Aorta (tissue), 5 donors: ENCODE results near the gene ZIC5. TPM values are rescaled to one million over a fixed set of nuclear protein-coding genes. Genes with fewer than 3 reads are reported as not detected.
"Not testable (repeated sequence)": the region's sequence is repeated elsewhere in the genome, so short reads cannot be mapped to it uniquely, and the experiment has no call there.

Source experiments
- ATAC-seq: fragments of 200-7000 bp; cut with Tn5 transposase; one replicate; pipeline ENCODE4 v1.9.1; 2022; ENCODE audit warnings: moderate library complexity; ENCODE audit not compliant: low FRiP score
- DNase-seq, 2 donors: peaks; one replicate each; pipeline ENCODE4 v3.0.0-alpha.2; 2020
- H3K27ac ChIP-seq, 2 donors: one replicate each; pipeline ENCODE4 v1.5.1; 2013; ENCODE audit warnings: low read length in 2 of 2, mild to moderate bottlenecking in 2 of 2, moderate library complexity in 2 of 2, control low read depth in 1 of 2, inconsistent platforms in 1 of 2, low read depth in 1 of 2
- H3K27me3 ChIP-seq, 2 donors: one replicate each; pipeline ENCODE4 v1.6.1; 2013; ENCODE audit warnings: control low read depth in 1 of 2, low read length in 1 of 2, mild to moderate bottlenecking in 1 of 2, moderate library complexity in 1 of 2; ENCODE audit not compliant: insufficient read depth in 2 of 2, control insufficient read depth in 1 of 2
- H3K36me3 ChIP-seq, 2 donors: one replicate each; pipeline ENCODE4 v1.6.1; 2013; ENCODE audit warnings: control low read depth in 1 of 2, low read length in 1 of 2, mild to moderate bottlenecking in 1 of 2; ENCODE audit not compliant: insufficient read depth in 2 of 2, control insufficient read depth in 1 of 2
- H3K4me1 ChIP-seq, 2 donors: one replicate each; pipeline ENCODE4 v1.6.1; 2013; ENCODE audit warnings: low read length in 2 of 2, control low read depth in 1 of 2, mild to moderate bottlenecking in 1 of 2, moderate library complexity in 1 of 2; ENCODE audit not compliant: insufficient read depth in 2 of 2, control insufficient read depth in 1 of 2
- H3K4me3 ChIP-seq, 2 donors: one replicate each; pipeline ENCODE4 v1.5.1; 2013; ENCODE audit warnings: low read length in 2 of 2, control low read depth in 1 of 2, mild to moderate bottlenecking in 1 of 2
- H3K9me3 ChIP-seq: one replicate; pipeline ENCODE4 v1.6.1; 2013; ENCODE audit warnings: mild to moderate bottlenecking, low read length; ENCODE audit not compliant: control insufficient read depth
- WGBS, 2 donors: extraction: QIAGEN DNeasy Blood & Tissue Kit; methylation state at CpG; one replicate each; pipeline ENCODE4 v1.1.7; 2013; 5-methylcytosine and 5-hydroxymethylcytosine counted together
- intact Hi-C, 2 donors: fragments of 100-400 bp; cut with DNase I; formaldehyde crosslinking; loops; one replicate each; pipeline versions ENCODE4 v1.14.2 to v1.15.0; 2022
- polyA plus RNA-seq, 2 donors: library from polyadenylated mRNA; stranded (reverse); fragments of 200-250 nt; gene quantifications; one replicate each; pipeline ENCODE4 v1.2.3, GENCODE V29; 2013
- total RNA-seq, 2 donors: library from RNA; stranded (reverse); fragmentation: NEBNext Ultra II Directional; extraction: Animal tissue kit (Norgen Biotek cat#: 25700); gene quantifications; one replicate each; pipeline ENCODE4 v1.2.1, GENCODE V29; 2021
- donor health status: healthy with polysubstance abuse.
- donor health status: Bipolar disorder and iron deficiency.
- donor health status: DM: no; HTN: no; CAD: no.
- donor health status: DM: no; HTN: no; CAD: no.
- donor health status: DM: yes; HTN: yes; CAD: no.

ZIC5 gene
- total and polyA plus RNA-seq, 4 donors, result 0.13 TPM; not detected in 3

GRCh38 chr13:99948907-99949678, 22.5 kb downstream of the ZIC5 start:
- Histone ChIP-seq H3K27ac (no peak overlapping the region), H3K9me3 (no peaks in the 10 kb centered on the region), H3K36me3 (no peaks in the 10 kb centered on the region), H3K4me1 (no peaks in the 10 kb centered on the region), H3K27me3 (no peaks in the 10 kb centered on the region), H3K4me3 (no peak overlapping the region)
- ATAC-seq, result no peak
- 65 to 76% methylated on average over 10 of the region's 10 CpGs for WGBS, 2 donors
- no peak for DNase-seq
- intact Hi-C loops, result no loop called here

- 76 to 80% methylated on average over 4 of the region's 4 CpGs for WGBS, 2 donors
- Histone ChIP-seq H3K27ac (no peak overlapping the region), H3K36me3 (no peaks in the 10 kb centered on the region)
These were observed 23.2 kb downstream of the ZIC5 start for GRCh38 chr13:99948411-99948810.

GRCh38 chr13:99947666-99948065, 23.9 kb downstream of the ZIC5 start:
- no peak for DNase-seq
- no peaks in the 10 kb centered on the region for H3K36me3 ChIP-seq
- no peak overlapping the region for H3K27ac ChIP-seq
- H3K9me3 ChIP-seq, result no peaks in the 10 kb centered on the region
- intact Hi-C loops, result no loop called here
- no peak overlapping the region for H3K4me3 ChIP-seq
- WGBS, 2 donors, result 72 to 79% methylated on average over 2 of the region's 2 CpGs
- H3K27me3 ChIP-seq, result no peaks in the 10 kb centered on the region
- no peaks in the 10 kb centered on the region for H3K4me1 ChIP-seq
- ATAC-seq, result no peak

More at GRCh38 chr13:99948411-99948810, 23.2 kb downstream of the ZIC5 start:
- no peaks in the 10 kb centered on the region for H3K4me1 ChIP-seq
- no peak for DNase-seq
- H3K27me3 ChIP-seq, result no peaks in the 10 kb centered on the region
- no peaks in the 10 kb centered on the region for H3K9me3 ChIP-seq
- no peak overlapping the region for H3K4me3 ChIP-seq
- intact Hi-C loops, result no loop called here
- no peak for ATAC-seq

GRCh38 chr13:99945515-99945914, 26.1 kb downstream of the ZIC5 start:
- H3K27me3 ChIP-seq, H3K9me3 ChIP-seq, intact Hi-C loops, H3K4me1 ChIP-seq, H3K27ac ChIP-seq, H3K4me3 ChIP-seq, DNase-seq, H3K36me3 ChIP-seq, ATAC-seq: not testable (repeated sequence)
- WGBS, 2 donors, result 96 to 100% methylated on average over 2 of the region's 2 CpGs

GRCh38 chr13:99944606-99945005, 27.0 kb downstream of the ZIC5 start:
- WGBS, 2 donors, result 91 to 92% methylated on average over 6 of the region's 6 CpGs
- DNase-seq (no peak), ATAC-seq (no peak)
- H3K36me3 ChIP-seq, result no peaks in the 10 kb centered on the region
- H3K9me3 ChIP-seq, result no peaks in the 10 kb centered on the region
- H3K27me3 ChIP-seq, result peaks cover 0 to 2% of the 10 kb centered on the region in 2 donors
- no peaks in the 10 kb centered on the region for H3K4me1 ChIP-seq
- intact Hi-C loops, result no loop called here
- no peak overlapping the region for H3K4me3 ChIP-seq
- H3K27ac ChIP-seq, result no peak overlapping the region

- Histone ChIP-seq H3K4me1 (no peaks in the 10 kb centered on the region), H3K27ac (no peak overlapping the region), H3K4me3 (no peak overlapping the region), H3K27me3 (peaks cover 0 to 2% of the 10 kb centered on the region in 2 donors), H3K36me3 (no peaks in the 10 kb centered on the region), H3K9me3 (no peaks in the 10 kb centered on the region)
- ATAC-seq (no peak), DNase-seq (no peak)
- intact Hi-C loops, result no loop called here
- 71 to 74% methylated on average over 7 of the region's 7 CpGs for WGBS, 2 donors
These were observed 27.5 kb downstream of the ZIC5 start for GRCh38 chr13:99944102-99944501.

- H3K27ac ChIP-seq, result no peak overlapping the region
- WGBS, 2 donors, result 63 to 71% methylated on average over 4 of the region's 4 CpGs
- peaks cover 2% of the 10 kb centered on the region for H3K9me3 ChIP-seq
- ATAC-seq (no peak), DNase-seq (no peak)
- intact Hi-C loops, result no loop called here
- peaks cover 0 to 2% of the 10 kb centered on the region in 2 donors for H3K27me3 ChIP-seq
- no peaks in the 10 kb centered on the region for H3K36me3 ChIP-seq
- no peaks in the 10 kb centered on the region for H3K4me1 ChIP-seq
- H3K4me3 ChIP-seq, result no peak overlapping the region
These were observed 29.7 kb downstream of the ZIC5 start for GRCh38 chr13:99941911-99942310.

GRCh38 chr13:99941086-99941485, 30.5 kb downstream of the ZIC5 start:
- no peak for ATAC-seq
- intact Hi-C loops, result no loop called here
- no peaks in the 10 kb centered on the region for H3K4me1 ChIP-seq

GRCh38 chr13:99938635-99939034, 32.9 kb downstream of the ZIC5 start:
- peaks cover 2% of the 10 kb centered on the region for H3K9me3 ChIP-seq
- H3K27ac ChIP-seq, result no peak overlapping the region
- intact Hi-C loops, result no loop called here
- H3K36me3 ChIP-seq, result no peaks in the 10 kb centered on the region
- H3K27me3 ChIP-seq, result peaks cover 0 to 2% of the 10 kb centered on the region in 2 donors
- H3K4me3 ChIP-seq, result no peak overlapping the region
- 22 to 33% methylated on average over 7 of the region's 7 CpGs for WGBS, 2 donors
- ATAC-seq, result no peak
- no peak for DNase-seq
- no peaks in the 10 kb centered on the region for H3K4me1 ChIP-seq

More at GRCh38 chr13:99941086-99941485, 30.5 kb downstream of the ZIC5 start:
- no peaks in the 10 kb centered on the region for H3K36me3 ChIP-seq
- no peak for DNase-seq
- peaks cover 2% of the 10 kb centered on the region for H3K9me3 ChIP-seq
- 76 to 77% methylated on average over 7 of the region's 7 CpGs for WGBS, 2 donors
- peaks cover 0 to 2% of the 10 kb centered on the region in 2 donors for H3K27me3 ChIP-seq
- H3K27ac ChIP-seq, result no peak overlapping the region
- no peak overlapping the region for H3K4me3 ChIP-seq
